H1 (cell line): ENCODE results near the gene ADGRG1. TPM values are rescaled to one million over a fixed set of nuclear protein-coding genes. Genes with fewer than 3 reads are reported as not detected.

Experiments
- ATF3 ChIP-seq: IDR thresholded peaks from 2 replicates; pipeline ENCODE4 v1.6.1; 2011; ENCODE audit warnings: low read depth, mild to moderate bottlenecking, low read length; ENCODE audit not compliant: insufficient read depth
- BACH1 ChIP-seq: IDR thresholded peaks from 2 replicates; pipeline ENCODE4 v1.6.1; 2012; ENCODE audit warnings: low read length, improper control_type of control experiment
- EP300 ChIP-seq, 2 experiments: IDR thresholded peaks; 1 replicate in 1 of 2; 2 replicates in 1 of 2; pipeline ENCODE4 v1.6.1; 2011 to 2012; ENCODE audit warnings: low read depth in 2 of 2, low read length in 2 of 2, mild to moderate bottlenecking in 2 of 2, borderline replicate concordance in 1 of 2, inconsistent platforms in 1 of 2, moderate library complexity in 1 of 2
- RNF2 ChIP-seq: fragments of 200-900, 300-1000 bp; sonication (generic); IDR thresholded peaks from 2 replicates; pipeline ENCODE4 v1.7.1; 2016; ENCODE audit warnings: borderline replicate concordance, low read depth, mild to moderate bottlenecking, antibody characterized with exemption, low read length; ENCODE audit not compliant: poor library complexity, severe bottlenecking; ENCODE audit errors: missing control alignments
- SIRT6 ChIP-seq: IDR thresholded peaks from one replicate; pipeline ENCODE4 v1.7.1; 2012; ENCODE audit warnings: low read length, inconsistent platforms
- SP1 ChIP-seq: IDR thresholded peaks from 2 replicates; pipeline ENCODE4 v1.6.1; 2011; ENCODE audit warnings: low read depth, low read length
- TCF12 ChIP-seq: IDR thresholded peaks from 2 replicates; pipeline ENCODE4 v1.6.1; 2011; ENCODE audit warnings: low read depth, mild to moderate bottlenecking, low read length
- ZNF274 ChIP-seq: IDR thresholded peaks from 2 replicates; pipeline ENCODE4 v1.7.0; 2012; ENCODE audit warnings: low read length, borderline replicate concordance; ENCODE audit errors: extremely low read depth
- polyA plus RNA-seq, 7 experiments: library from polyadenylated mRNA; depleted of rRNA in 3 of 7; stranded (reverse) in 5 of 7; unstranded in 2 of 7; fragments of >200 nt in 5 of 7; fragments of 200-250 nt in 2 of 7; gene quantifications; 1 replicate in 5 of 7; 2 replicates in 1 of 7; 4 replicates in 1 of 7; pipeline versions ENCODE4 v1.2.1 to v1.2.3, GENCODE V29; 2011 to 2013; ENCODE audit warnings: missing spikeins in 2 of 7, mixed read lengths in 2 of 7
- total RNA-seq: library from RNA; stranded (reverse); fragmentation: NEBNext Ultra II Directional; extraction: Animal tissue kit (Norgen Biotek cat#: 25700); gene quantifications from 2 replicates; pipeline ENCODE4 v1.2.1, GENCODE V29; 2021

ADGRG1 gene
- total and polyA plus RNA-seq, 2 of the 8 experiments (the other 6 are each of a cell fraction or from before 2014, with no cell fraction given) = 1.3 to 2.6 TPM

GRCh38 chr16:57676553-57677085 lies 48.2 kb downstream of the ADGRG1 start (continued):
- TF ChIP-seq RNF2 = no peak
- TF ChIP-seq SIRT6 = no peak
- TF ChIP-seq ATF3 = no peak
- TF ChIP-seq TCF12 = no peak
- no peak for TF ChIP-seq ZNF274
- TF ChIP-seq EP300 (IDR thresholded peaks at IDR 0.05; ENCODE audit: borderline replicate concordance in 1 of 2, low read depth in 2 of 2, low read length in 2 of 2) = no peak
- no peak for TF ChIP-seq BACH1
- no peak for TF ChIP-seq SP1
